Embryonic facial prominence (tissue), 1 donor: ENCODE results near the gene LRRC8D.

ENCODE experiments used
- DNase-seq: peaks from one replicate; pipeline ENCODE4 v3.0.0-alpha.2; 2016; ENCODE audit errors: extremely low spot score

Gene LRRC8D

GRCh38 chr1:89833183-89834082 lies 12.6 kb downstream of the LRRC8D start:
- DNase-seq = no peak

GRCh38 chr1:89834083-89834704 lies 13.4 kb downstream of the LRRC8D start:
- no peak for DNase-seq

GRCh38 chr1:89836252-89837035 lies 15.6 kb downstream of the LRRC8D start:
- DNase-seq = no peak

- DNase-seq = no peak
Measured at GRCh38 chr1:89837036-89837481, 16.2 kb downstream of the LRRC8D start.

- no peak for DNase-seq
Measured at GRCh38 chr1:89837510-89837909, 16.7 kb downstream of the LRRC8D start.

- DNase-seq = no peak
Measured at GRCh38 chr1:89839516-89839915, 18.7 kb downstream of the LRRC8D start.

GRCh38 chr1:89841507-89841906 lies 20.7 kb downstream of the LRRC8D start:
- no peak for DNase-seq

- DNase-seq = no peak
Measured at GRCh38 chr1:89842567-89843272, 21.9 kb downstream of the LRRC8D start.

GRCh38 chr1:89843273-89844130 lies 22.7 kb downstream of the LRRC8D start:
- no peak for DNase-seq

- DNase-seq = no peak
Measured at GRCh38 chr1:89844241-89844807, 23.5 kb downstream of the LRRC8D start.

GRCh38 chr1:89844860-89845259 lies 24.0 kb downstream of the LRRC8D start:
- no peak for DNase-seq

GRCh38 chr1:89847191-89847729 lies 26.4 kb downstream of the LRRC8D start:
- DNase-seq = no peak

- no peak for DNase-seq
Measured at GRCh38 chr1:89850844-89851415, 30.1 kb downstream of the LRRC8D start.

GRCh38 chr1:89854140-89854539 lies 33.3 kb downstream of the LRRC8D start:
- DNase-seq = no peak

GRCh38 chr1:89855413-89856123 lies 34.7 kb downstream of the LRRC8D start:
- no peak for DNase-seq

- DNase-seq = no peak
Measured at GRCh38 chr1:89863165-89863830, 42.5 kb downstream of the LRRC8D start.

- DNase-seq = no peak
Measured at GRCh38 chr1:89865498-89866382, 44.9 kb downstream of the LRRC8D start.
